GM12878 (cell line): ENCODE data around the gene CEP128. TPM values are rescaled to one million over a fixed set of nuclear protein-coding genes. Genes with fewer than 3 reads are reported as not detected.

ENCODE experiments used
- ATAC-seq: fragments of 200-7000 bp; cut with Tn5 transposase; 3 replicates; pipeline ENCODE4 v1.9.1; 2020; ENCODE audit warnings: mild to moderate bottlenecking, moderate library complexity
- BruUV-seq: library from RNA; stranded (reverse); fragments of 400-500 nt; replicated peaks from 2 replicates; lab custom pipeline; 2021; lab: Mats Ljungman, UMichigan
- CTCF ChIA-PET: fragments of 300-600 bp; sonication (Branson Sonifier 250); formaldehyde crosslinking; extraction: SDS; loops from one replicate; lab custom pipeline; 2021; ENCODE audit warnings: inconsistent platforms; lab: Yijun Ruan, JAX
- POLR2A ChIA-PET: fragments of 350-600 bp; formaldehyde crosslinking; extraction: SDS; loops from one replicate; lab custom pipeline; 2021; ENCODE audit warnings: inconsistent platforms; lab: Charles Lee
- RAD21 ChIA-PET: fragments of 300-600 bp; sonication (Branson Sonifier 250); formaldehyde crosslinking; loops from one replicate; lab custom pipeline; 2023; ENCODE audit warnings: antibody characterized with exemption; ENCODE audit not compliant: unreplicated experiment; lab: Charles Lee
- SMC1A ChIA-PET: fragments of 300-600 bp; sonication (Branson Sonifier 250); formaldehyde crosslinking; loops from one replicate; lab custom pipeline; 2023; ENCODE audit not compliant: unreplicated experiment, uncharacterized antibody; lab: Charles Lee
- DNase-seq: peaks from one replicate; pipeline ENCODE4 v3.0.0-alpha.2; 2011; ENCODE audit warnings: low read depth, low spot score
- FAIRE-seq: peaks from 3 replicates; lab custom pipeline; 2011; peaks lifted over from hg19 to GRCh38; lab: Jason Lieb, UNC
- H2AFZ ChIP-seq: 2 replicates; pipeline ENCODE4 v1.6.0; 2011; ENCODE audit warnings: low read depth, low read length, control low read depth; ENCODE audit not compliant: control insufficient read depth
- H3K27ac ChIP-seq: 2 replicates; pipeline ENCODE4 v1.5.1; 2011; ENCODE audit warnings: control low read depth; ENCODE audit not compliant: control insufficient read depth, insufficient read depth
- H3K27me3 ChIP-seq, 2 experiments: replicated peaks in 1 of 2; 2 replicates each; pipeline versions ENCODE4 v1.6.0 to v1.6.1; 2011; ENCODE audit warnings: low read length in 1 of 2; ENCODE audit not compliant: control insufficient read depth in 2 of 2, insufficient read depth in 2 of 2
- H3K36me3 ChIP-seq, 2 experiments: 2 replicates each; pipeline ENCODE4 v1.5.1; 2011; ENCODE audit warnings: low read length in 1 of 2; ENCODE audit not compliant: control insufficient read depth in 2 of 2, insufficient read depth in 2 of 2
- H3K4me1 ChIP-seq: 2 replicates; pipeline ENCODE4 v1.6.1; 2011; ENCODE audit warnings: mild to moderate bottlenecking, low read length, moderate library complexity, mixed read lengths; ENCODE audit not compliant: control insufficient read depth, insufficient read depth
- H3K4me2 ChIP-seq: 2 replicates; pipeline ENCODE4 v1.6.0; 2011; ENCODE audit warnings: control low read depth; ENCODE audit not compliant: control insufficient read depth, insufficient read depth
- H3K4me3 ChIP-seq: fragments of 200-600 bp; sonication (generic); 2 replicates; pipeline ENCODE4 v1.5.1; 2016
- H3K79me2 ChIP-seq: 2 replicates; pipeline ENCODE4 v1.6.0; 2011; ENCODE audit warnings: low read length; ENCODE audit not compliant: control insufficient read depth, insufficient read depth
- H3K9ac ChIP-seq: 2 replicates; pipeline ENCODE4 v1.8.0; 2011; ENCODE audit warnings: low read length, control low read depth, mixed read lengths; ENCODE audit not compliant: control insufficient read depth, insufficient read depth
- H3K9me3 ChIP-seq: replicated peaks from 3 replicates; pipeline ENCODE4 v1.5.1; 2011; ENCODE audit warnings: mild to moderate bottlenecking, low read length; ENCODE audit not compliant: control insufficient read depth, insufficient read depth
- H4K20me1 ChIP-seq: 2 replicates; pipeline ENCODE4 v1.6.0; 2011; ENCODE audit not compliant: control insufficient read depth, insufficient read depth
- ATF2 ChIP-seq: IDR thresholded peaks from 2 replicates; pipeline ENCODE4 v1.6.1; 2012; ENCODE audit warnings: low read length, inconsistent platforms
- CEBPB ChIP-seq, 2 experiments: fragments of 150-350 bp in 1 of 2; IDR thresholded peaks; 2 replicates each; pipeline ENCODE4 v1.6.1; 2012 to 2014; ENCODE audit warnings: low read depth in 2 of 2, low read length in 2 of 2, borderline replicate concordance in 1 of 2, inconsistent platforms in 1 of 2
- CHD2 ChIP-seq: IDR thresholded peaks from 2 replicates; pipeline ENCODE4 v1.6.1; 2011; ENCODE audit warnings: low read depth, low read length, improper control_type of control experiment, borderline replicate concordance
- DPF2 ChIP-seq: fragments of 450-650 bp; IDR thresholded peaks from 2 replicates; pipeline ENCODE4 v1.6.1; 2017; ENCODE audit warnings: mild to moderate bottlenecking
- E2F4 ChIP-seq: IDR thresholded peaks from 2 replicates; pipeline ENCODE4 v1.6.1; 2012; ENCODE audit warnings: low read depth, low read length, improper control_type of control experiment
- ESRRA ChIP-seq: IDR thresholded peaks from 2 replicates; pipeline ENCODE4 v1.6.1; 2012; ENCODE audit warnings: mild to moderate bottlenecking, low read length, improper control_type of control experiment
- ETV6 ChIP-seq, 2 experiments: fragments of 450-650 bp in 1 of 2; IDR thresholded peaks in 1 of 2; conservative IDR thresholded peaks in 1 of 2; 2 replicates each; pipeline ENCODE4 v1.6.1; 2014; ENCODE audit warnings: antibody characterized with exemption in 1 of 2, borderline replicate concordance in 1 of 2, low read depth in 1 of 2, mild to moderate bottlenecking in 1 of 2, moderate library complexity in 1 of 2
- EZH2 ChIP-seq: IDR thresholded peaks from 2 replicates; pipeline ENCODE4 v1.6.1; 2012; ENCODE audit warnings: low read depth, mild to moderate bottlenecking, control low read depth, inconsistent platforms, low read length, borderline replicate concordance; ENCODE audit not compliant: control insufficient read depth
- HDGF ChIP-seq: fragments of 450-650 bp; IDR thresholded peaks from 2 replicates; pipeline ENCODE4 v1.6.1; 2016; ENCODE audit warnings: antibody characterized with exemption
- KAT2A ChIP-seq: conservative IDR thresholded peaks from 2 replicates; pipeline ENCODE4 v1.6.1; 2011; ENCODE audit warnings: low read depth, low read length; ENCODE audit not compliant: control insufficient read depth
- MEF2A ChIP-seq: IDR thresholded peaks from 2 replicates; pipeline ENCODE4 v1.6.1; 2011; ENCODE audit warnings: low read depth, mild to moderate bottlenecking, low read length, moderate library complexity; ENCODE audit not compliant: insufficient read depth
- MEF2B ChIP-seq: fragments of 450-650 bp; IDR thresholded peaks from 2 replicates; pipeline ENCODE4 v1.6.1; 2018; ENCODE audit warnings: mild to moderate bottlenecking, moderate library complexity; ENCODE audit not compliant: partially characterized antibody, poor library complexity, severe bottlenecking
- MTA2 ChIP-seq: fragments of 450-650 bp; IDR thresholded peaks from 2 replicates; pipeline ENCODE4 v1.6.1; 2016; ENCODE audit warnings: low read depth, mild to moderate bottlenecking, moderate library complexity
- MTA3 ChIP-seq: IDR thresholded peaks from 2 replicates; pipeline ENCODE4 v1.6.1; 2012; ENCODE audit warnings: low read length, inconsistent platforms, borderline replicate concordance
- NFYA ChIP-seq: IDR thresholded peaks from 2 replicates; pipeline ENCODE4 v1.6.1; 2011; ENCODE audit warnings: low read depth, mild to moderate bottlenecking, low read length, improper control_type of control experiment, borderline replicate concordance
- PAX5 ChIP-seq: IDR thresholded peaks from 2 replicates; pipeline ENCODE4 v1.6.1; 2011; ENCODE audit warnings: low read depth, low read length, borderline replicate concordance
- RFX5 ChIP-seq: IDR thresholded peaks from 2 replicates; pipeline ENCODE4 v1.6.1; 2011; ENCODE audit warnings: low read depth, low read length, improper control_type of control experiment
- RUNX3 ChIP-seq: IDR thresholded peaks from 2 replicates; pipeline ENCODE4 v1.6.1; 2012; ENCODE audit warnings: low read length, inconsistent platforms
- SIN3A ChIP-seq: IDR thresholded peaks from 2 replicates; pipeline ENCODE4 v1.6.1; 2012; ENCODE audit warnings: low read depth, low read length, improper control_type of control experiment
- SUZ12 ChIP-seq: fragments of 200-600 bp; sonication (generic); IDR thresholded peaks from one replicate; pipeline ENCODE4 v1.6.1; 2018; ENCODE audit warnings: antibody characterized with exemption, mild to moderate bottlenecking; ENCODE audit not compliant: unreplicated experiment
- TCF3 ChIP-seq: IDR thresholded peaks from 2 replicates; pipeline ENCODE4 v1.6.1; 2012; ENCODE audit warnings: low read depth, mild to moderate bottlenecking, low read length, borderline replicate concordance; ENCODE audit not compliant: insufficient read depth
- ZBED1 ChIP-seq: IDR thresholded peaks from 2 replicates; pipeline ENCODE4 v1.6.1; 2016; ENCODE audit warnings: borderline replicate concordance
- WGBS: methylation state at CpG from one replicate; pipeline ENCODE4 v1.1.6; 2016; ENCODE audit warnings: low lambda C conversion rate; ENCODE audit not compliant: insufficient replicate concordance, insufficient coverage; ENCODE audit errors: missing lambda C conversion rate; 5-methylcytosine and 5-hydroxymethylcytosine counted together
- in situ Hi-C: fragments of 300-500 bp; cut with MboI; formaldehyde crosslinking; loops from 9 replicates; pipeline ENCODE4 v1.14.3; 2018; ENCODE audit warnings: mixed read lengths
- intact Hi-C: fragments of 100-400 bp; cut with micrococcal nuclease; formaldehyde crosslinking; loops from one replicate; pipeline ENCODE4 v1.14.2; 2022; ENCODE audit not compliant: unreplicated experiment
- polyA plus RNA-seq, 11 experiments: library from polyadenylated mRNA; depleted of rRNA in 4 of 11; unstranded in 6 of 11; stranded (reverse) in 5 of 11; fragments of >200 nt; fragmentation: Nextera tagmentation in 4 of 11; fragmentation: Illumina TruSeq in 1 of 11; extraction: Ambion mirVana in 4 of 11; extraction: Trizol in 1 of 11; gene quantifications; 1 replicate in 1 of 11; 2 replicates in 10 of 11; pipeline versions ENCODE4 v1.2.1 to v1.2.3, GENCODE V29; 2011 to 2016; ENCODE audit warnings: inconsistent platforms in 2 of 11, missing spikeins in 2 of 11, low read depth in 1 of 11
- total RNA-seq, 4 experiments: library from RNA; depleted of rRNA in 3 of 4; stranded (reverse); fragments of >200 nt in 3 of 4; fragmentation: Illumina TruSeq in 1 of 4; extraction: Trizol in 1 of 4; gene quantifications; 2 replicates each; pipeline versions ENCODE4 v1.2.1 to v1.2.3, GENCODE V29; 2013 to 2021

CEP128 gene
- total and polyA plus RNA-seq, 10 of the 15 experiments (the other 5 are each of a cell fraction or from before 2014, with no cell fraction given): 1.1 to 6.7 (median 3.4) TPM

GRCh38 chr14:80784820-80785219 lies 156.7 kb downstream of the CEP128 start (continued):
- TF ChIP-seq PAX5: no peak
- TF ChIP-seq MEF2B: no peak
- no peak for TF ChIP-seq SUZ12
- no peak for TF ChIP-seq EZH2
- no peak for TF ChIP-seq HDGF
- TF ChIP-seq KAT2A: no peak
- no peak for TF ChIP-seq MTA3
- no peak for TF ChIP-seq ETV6 (conservative IDR thresholded peaks at IDR 0.05 in 1 of 2, IDR thresholded peaks at IDR 0.05 in 1 of 2; ENCODE audit: borderline replicate concordance in 1 of 2, low read depth in 1 of 2)

GRCh38 chr14:80781972-80782367 lies 159.6 kb downstream of the CEP128 start:
- BruUV-seq: no TSS peak
- 50% methylated on average over 1 of the region's 1 CpG for WGBS
- H3K4me2 ChIP-seq: no peak overlapping the region
- in situ Hi-C loops: no loop called here
- FAIRE-seq (no peak), DNase-seq (no peak)
- ChIA-PET SMC1A (no interaction called here), CTCF (no interaction called here), POLR2A (no interaction called here)
- H4K20me1 ChIP-seq: no peaks in the 10 kb centered on the region
- H3K79me2 ChIP-seq: no peaks in the 10 kb centered on the region
- no peak overlapping the region for H2AFZ ChIP-seq
- TF ChIP-seq DPF2 (no peak), CHD2 (no peak), ATF2 (no peak), MEF2A (no peak), CEBPB (IDR thresholded peaks at IDR 0.05; ENCODE audit: borderline replicate concordance in 1 of 2, low read depth in 2 of 2, low read length in 2 of 2) (no peak), RFX5 (no peak), MTA2 (no peak), ZBED1 (no peak), E2F4 (no peak), NFYA (no peak), RUNX3 (no peak), ESRRA (no peak), TCF3 (no peak), SIN3A (no peak)
- TF ChIP-seq, all 136 proteins: peak for 0
- Histone ChIP-seq H3K36me3 (no peaks in the 10 kb centered on the region), H3K27me3 (no peaks in the 10 kb centered on the region), H3K9me3 (no peaks in the 10 kb centered on the region), H3K4me1 (no peaks in the 10 kb centered on the region), H3K27ac (no peak overlapping the region), H3K4me3 (no peak overlapping the region), H3K9ac (no peak overlapping the region)
- RAD21 ChIA-PET: no interaction called here
- no peak for ATAC-seq
- intact Hi-C loops: no loop called here
